Spleen (tissue), 11 donors: ENCODE results near the gene IMMP2L. TPM values are rescaled to one million over a fixed set of nuclear protein-coding genes. Genes with fewer than 3 reads are reported as not detected.
"Not testable (repeated sequence)": the region's sequence is repeated elsewhere in the genome, so short reads cannot be mapped to it uniquely, and the experiment has no call there.

Experiments
- DNase-seq: peaks from one replicate; pipeline ENCODE4 v3.0.0-alpha.2; 2020
- H3K27ac ChIP-seq, 8 donors: fragments of 200-600 bp; sonication (generic) in 7 of 8; 1 replicate in 4 of 8; 2 replicates in 4 of 8; pipeline versions ENCODE4 v1.5.0 to v1.8.0; 2016 to 2021; ENCODE audit warnings: inconsistent platforms in 4 of 8, mild to moderate bottlenecking in 4 of 8, moderate library complexity in 1 of 8
- H3K27me3 ChIP-seq, 7 donors: fragments of 200-600 bp; sonication (generic) in 6 of 7; replicated peaks in 1 of 7; 1 replicate in 4 of 7; 2 replicates in 3 of 7; pipeline versions ENCODE4 v1.5.0 to v1.8.0; 2016 to 2021; ENCODE audit warnings: inconsistent platforms in 3 of 7, mild to moderate bottlenecking in 1 of 7
- H3K36me3 ChIP-seq, 6 donors: fragments of 200-600 bp; sonication (generic) in 5 of 6; 1 replicate in 4 of 6; 2 replicates in 2 of 6; pipeline versions ENCODE4 v1.5.0 to v1.8.0; 2016 to 2021; ENCODE audit warnings: inconsistent platforms in 2 of 6
- H3K4me1 ChIP-seq, 6 donors: fragments of 200-600 bp; sonication (generic) in 5 of 6; 1 replicate in 3 of 6; 2 replicates in 3 of 6; pipeline versions ENCODE4 v1.5.0 to v1.8.0; 2016 to 2021; ENCODE audit warnings: inconsistent platforms in 3 of 6
- H3K4me3 ChIP-seq, 8 donors: fragments of 200-600 bp; sonication (generic) in 7 of 8; 1 replicate in 4 of 8; 2 replicates in 4 of 8; pipeline versions ENCODE4 v1.5.0 to v1.8.0; 2016 to 2021; ENCODE audit warnings: inconsistent platforms in 4 of 8, mild to moderate bottlenecking in 4 of 8, moderate library complexity in 2 of 8
- H3K9me3 ChIP-seq, 8 donors: fragments of 200-600 bp; sonication (generic) in 7 of 8; 1 replicate in 4 of 8; 2 replicates in 4 of 8; pipeline versions ENCODE4 v1.5.0 to v1.8.0; 2016 to 2021; ENCODE audit warnings: inconsistent platforms in 4 of 8
- POLR2A ChIP-seq, 3 donors: fragments of 450-650 bp; IDR thresholded peaks; one replicate each; pipeline ENCODE4 v1.5.1; 2017; ENCODE audit warnings: antibody characterized with exemption in 3 of 3, mild to moderate bottlenecking in 1 of 3
- POLR2AphosphoS5 ChIP-seq, 3 donors: sonication (generic); formaldehyde crosslinking; IDR thresholded peaks; one replicate each; pipeline ENCODE4 v1.5.1; 2017; ENCODE audit warnings: antibody characterized with exemption in 3 of 3
- WGBS, 5 donors: extraction: QIAGEN DNeasy Blood & Tissue Kit in 3 of 5; methylation state at CpG; one replicate each; pipeline versions ENCODE4 v1.1.5 to v1.1.7; 2013 to 2018; 5-methylcytosine and 5-hydroxymethylcytosine counted together
- intact Hi-C: fragments of 100-400 bp; cut with DNase I; formaldehyde crosslinking; loops from one replicate; pipeline ENCODE4 v1.15.0; 2023; ENCODE audit warnings: low total_unique reads
- polyA plus RNA-seq, 3 donors: library from polyadenylated mRNA; stranded (reverse); fragments of 200-250 nt; gene quantifications; one replicate each; pipeline ENCODE4 v1.2.1, GENCODE V29; 2013
- total RNA-seq, 7 donors: library from RNA; depleted of rRNA in 3 of 7; stranded (reverse); fragments of >200 nt in 3 of 7; fragmentation: NEBNext Ultra II Directional in 4 of 7; extraction: Animal tissue kit (Norgen Biotek cat#: 25700) in 4 of 7; gene quantifications; one replicate each; pipeline versions ENCODE4 v1.1.0 to v1.2.1, GENCODE V29; 2016 to 2021
- TF ChIP-seq, protein P1 (sequence below), 11 experiments: fragments of 200-600 bp in 7 of 11; fragments of 450-650 bp in 4 of 11; sonication (generic) in 4 of 11; IDR thresholded peaks in 8 of 11; conservative IDR thresholded peaks in 3 of 11; 1 replicate in 7 of 11; 2 replicates in 4 of 11; pipeline versions ENCODE4 v1.4.0 to v1.8.0; 2016 to 2021; ENCODE audit warnings: antibody characterized with exemption in 11 of 11, inconsistent platforms in 4 of 11, mild to moderate bottlenecking in 1 of 11
- donor health status: healthy with polysubstance abuse.
- donor health status: DM: no; HTN: no; CAD: no; lungs with moderate emphysema.
- donor health status: DM: no; HTN: no; CAD: no.
- donor health status: Bipolar disorder and iron deficiency.
- donor health status: healthy.
- donor health status: DM: no; HTN: no; CAD: no.
- donor health status: DM: yes; HTN: yes; CAD: no.

The IMMP2L gene
- total and polyA plus RNA-seq, 10 donors: 6.5 to 32.7 (median 9.8) TPM

DNA sequence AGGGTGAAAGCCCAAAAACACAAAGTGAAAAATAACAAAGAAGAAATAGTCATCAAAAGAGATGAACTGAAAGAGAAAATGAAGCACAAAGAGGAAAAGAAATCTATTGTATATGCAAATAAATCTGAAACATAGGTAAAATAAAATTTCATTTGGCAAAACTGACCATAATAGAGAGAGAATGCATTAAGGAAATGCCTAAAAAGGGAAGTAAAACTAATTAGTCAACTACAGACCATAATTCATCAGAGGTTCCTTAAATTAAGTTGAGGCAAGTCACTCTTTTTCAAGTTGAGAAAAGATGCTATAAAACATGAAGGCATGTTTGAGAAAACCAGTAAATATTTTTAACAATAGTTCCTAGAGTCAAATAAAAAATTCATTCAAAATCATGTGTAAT lies 238.1 kb downstream of the IMMP2L start:
- TF ChIP-seq POLR2A (IDR thresholded peaks at IDR 0.05): no peak
- no peak for TF ChIP-seq POLR2AphosphoS5 (IDR thresholded peaks at IDR 0.05)
- TF ChIP-seq, protein P1, sequence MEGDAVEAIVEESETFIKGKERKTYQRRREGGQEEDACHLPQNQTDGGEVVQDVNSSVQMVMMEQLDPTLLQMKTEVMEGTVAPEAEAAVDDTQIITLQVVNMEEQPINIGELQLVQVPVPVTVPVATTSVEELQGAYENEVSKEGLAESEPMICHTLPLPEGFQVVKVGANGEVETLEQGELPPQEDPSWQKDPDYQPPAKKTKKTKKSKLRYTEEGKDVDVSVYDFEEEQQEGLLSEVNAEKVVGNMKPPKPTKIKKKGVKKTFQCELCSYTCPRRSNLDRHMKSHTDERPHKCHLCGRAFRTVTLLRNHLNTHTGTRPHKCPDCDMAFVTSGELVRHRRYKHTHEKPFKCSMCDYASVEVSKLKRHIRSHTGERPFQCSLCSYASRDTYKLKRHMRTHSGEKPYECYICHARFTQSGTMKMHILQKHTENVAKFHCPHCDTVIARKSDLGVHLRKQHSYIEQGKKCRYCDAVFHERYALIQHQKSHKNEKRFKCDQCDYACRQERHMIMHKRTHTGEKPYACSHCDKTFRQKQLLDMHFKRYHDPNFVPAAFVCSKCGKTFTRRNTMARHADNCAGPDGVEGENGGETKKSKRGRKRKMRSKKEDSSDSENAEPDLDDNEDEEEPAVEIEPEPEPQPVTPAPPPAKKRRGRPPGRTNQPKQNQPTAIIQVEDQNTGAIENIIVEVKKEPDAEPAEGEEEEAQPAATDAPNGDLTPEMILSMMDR (IDR thresholded peaks at IDR 0.05 in 8 of 11, conservative IDR thresholded peaks at IDR 0.05 in 3 of 11): no peak
- Histone ChIP-seq H3K36me3 (no peaks in the 10 kb centered on the region), H3K27ac (no peak overlapping the region), H3K27me3 (no peaks in the 10 kb centered on the region), H3K9me3 (no peaks in the 10 kb centered on the region), H3K4me1 (no peaks in the 10 kb centered on the region), H3K4me3 (no peak overlapping the region)
- intact Hi-C loops: no loop called here
- no peak for DNase-seq

DNA sequence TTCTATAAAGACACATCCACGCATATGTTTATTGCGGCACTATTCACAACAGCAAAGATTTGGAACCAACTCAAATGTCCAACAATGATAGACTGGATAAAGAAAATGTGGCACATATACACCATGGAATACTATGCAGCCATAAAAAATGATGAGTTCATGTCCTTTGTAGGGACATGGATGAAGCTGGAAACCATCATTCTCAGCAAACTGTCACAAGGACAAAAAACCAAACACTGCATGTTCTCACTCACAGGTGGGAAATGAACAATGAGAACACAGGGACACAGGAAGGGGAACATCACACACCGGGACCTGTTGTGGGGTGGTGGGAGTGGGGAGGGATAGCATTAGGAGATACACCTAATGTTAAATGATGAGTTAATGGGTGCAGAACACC lies 238.6 kb downstream of the IMMP2L start:
- DNase-seq, H3K27ac ChIP-seq, H3K36me3 ChIP-seq, H3K4me3 ChIP-seq, H3K4me1 ChIP-seq, intact Hi-C loops, H3K27me3 ChIP-seq, H3K9me3 ChIP-seq: not testable (repeated sequence)
- 90 to 97% (median 94%) methylated on average over 3 of the region's 3 CpGs for WGBS, 5 donors

DNA sequence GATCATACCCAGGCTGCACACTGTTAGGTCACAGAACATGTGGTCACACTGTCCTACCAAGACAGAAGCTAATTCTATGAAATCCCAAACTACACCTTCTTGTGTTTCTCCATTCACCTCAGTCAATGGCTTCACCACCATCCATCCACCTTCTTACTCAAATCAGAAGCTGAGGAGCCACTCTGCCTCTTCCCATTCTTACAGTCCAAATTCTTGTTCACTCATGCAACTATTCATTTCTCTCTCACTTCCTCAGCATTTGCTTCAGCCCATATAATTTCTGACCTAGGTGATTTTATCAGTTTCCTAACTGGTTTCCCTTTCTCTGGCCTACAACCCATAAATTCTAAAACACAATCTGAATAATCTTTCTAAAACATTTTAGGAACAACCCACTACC lies 242.2 kb downstream of the IMMP2L start:
- DNase-seq: no peak
- H3K36me3 ChIP-seq: no peaks in the 10 kb centered on the region
- TF ChIP-seq, protein P1 (IDR thresholded peaks at IDR 0.05 in 8 of 11, conservative IDR thresholded peaks at IDR 0.05 in 3 of 11): no peak
- TF ChIP-seq POLR2A (IDR thresholded peaks at IDR 0.05): no peak
- TF ChIP-seq POLR2AphosphoS5 (IDR thresholded peaks at IDR 0.05): no peak
- H3K9me3 ChIP-seq: no peaks in the 10 kb centered on the region
- no peaks in the 10 kb centered on the region for H3K4me1 ChIP-seq
- intact Hi-C loops: no loop called here
- no peak overlapping the region for H3K27ac ChIP-seq
- no peaks in the 10 kb centered on the region for H3K27me3 ChIP-seq
- no peak overlapping the region for H3K4me3 ChIP-seq

DNA sequence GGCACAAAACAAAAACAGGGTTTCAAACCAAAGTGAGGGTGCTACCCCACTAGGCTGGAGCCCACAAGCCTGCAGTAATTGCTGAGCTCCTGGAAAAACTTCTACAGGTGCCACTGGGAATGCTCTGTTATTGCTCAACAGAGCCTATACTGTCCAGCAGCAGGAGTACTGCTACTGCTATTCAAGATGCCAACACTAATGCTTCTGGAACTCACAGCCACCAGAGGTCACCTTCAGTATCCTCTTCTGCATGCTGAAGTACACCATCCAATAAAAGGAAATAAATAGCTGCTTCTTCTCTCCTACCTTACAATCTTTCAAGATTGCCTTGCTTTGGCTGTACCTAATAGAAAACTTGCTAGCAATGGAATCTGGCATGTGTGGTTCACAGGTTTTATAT lies 249.3 kb downstream of the IMMP2L start:
- no peaks in the 10 kb centered on the region for H3K36me3 ChIP-seq
- no peak overlapping the region for H3K27ac ChIP-seq
- no peak for DNase-seq
- intact Hi-C loops: no loop called here
- H3K27me3 ChIP-seq: no peaks in the 10 kb centered on the region
- H3K9me3 ChIP-seq: no peaks in the 10 kb centered on the region
- H3K4me1 ChIP-seq: no peaks in the 10 kb centered on the region
- no peak overlapping the region for H3K4me3 ChIP-seq
- TF ChIP-seq, protein P1 (IDR thresholded peaks at IDR 0.05 in 8 of 11, conservative IDR thresholded peaks at IDR 0.05 in 3 of 11): no peak
- TF ChIP-seq POLR2AphosphoS5 (IDR thresholded peaks at IDR 0.05): no peak
- TF ChIP-seq POLR2A (IDR thresholded peaks at IDR 0.05): no peak

DNA sequence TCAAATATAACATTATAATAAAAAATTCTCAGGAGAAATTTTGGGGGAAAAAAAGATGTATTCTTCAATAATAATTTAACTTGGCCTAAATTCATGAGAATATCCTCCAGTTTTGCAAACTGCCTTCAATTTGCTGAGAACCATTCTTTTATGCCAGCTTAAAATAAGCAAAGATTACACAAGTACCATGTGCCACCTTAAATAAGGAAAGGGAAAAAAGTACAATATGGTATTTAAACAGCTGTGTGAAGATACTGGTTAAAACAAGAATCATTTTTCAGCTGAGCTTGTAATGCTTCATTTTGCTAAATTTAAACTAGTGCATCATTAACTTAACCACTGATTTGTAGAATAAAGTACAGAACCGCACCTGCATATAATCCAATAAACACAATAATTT lies 253.6 kb downstream of the IMMP2L start:
- no peaks in the 10 kb centered on the region for H3K27me3 ChIP-seq
- no peak overlapping the region for H3K27ac ChIP-seq
- H3K4me3 ChIP-seq: no peak overlapping the region
- no peaks in the 10 kb centered on the region for H3K9me3 ChIP-seq
- no peaks in the 10 kb centered on the region for H3K36me3 ChIP-seq
- WGBS, 5 donors: 95 to 100% (median 98%) methylated on average over 1 of the region's 1 CpG
- intact Hi-C loops: no loop called here
- TF ChIP-seq POLR2AphosphoS5 (IDR thresholded peaks at IDR 0.05) (no peak), POLR2A (IDR thresholded peaks at IDR 0.05) (no peak)
- TF ChIP-seq, protein P1 (IDR thresholded peaks at IDR 0.05 in 8 of 11, conservative IDR thresholded peaks at IDR 0.05 in 3 of 11): no peak
- no peak for DNase-seq
- H3K4me1 ChIP-seq: no peaks in the 10 kb centered on the region
